HG03342 (cell line): Measurements from ENCODE around the gene SPHK2.
A peak's percentile ranks its signal among the peaks of the same experiment; 100 is the strongest.

ENCODE experiments used
- ATAC-seq: cut with Tn5 transposase; IDR thresholded peaks from one replicate; pipeline ENCODE4 v1.9.1; 2021; ENCODE audit warnings: mild to moderate bottlenecking, moderate library complexity; ENCODE audit not compliant: unreplicated experiment

The SPHK2 gene

GRCh38 chr19:48635966-48636858 lies 16.9 kb downstream of the SPHK2 start:
- ATAC-seq = no peak

GRCh38 chr19:48636859-48637448 lies 17.6 kb downstream of the SPHK2 start, which contains the start of gene DBP:
TSS of gene DBP (minus strand) at chr19:48637379. CDS start at chr19:48636994, 385 bp downstream.
- no peak for ATAC-seq

- ATAC-seq = peak; percentile 54
These were observed 18.2 kb downstream of the SPHK2 start for GRCh38 chr19:48637449-48637947.

- ATAC-seq = peak; percentile 17
These were observed 18.9 kb downstream of the SPHK2 start for GRCh38 chr19:48637948-48638830.

GRCh38 chr19:48638831-48639381 lies 19.6 kb downstream of the SPHK2 start:
- ATAC-seq = no peak

- ATAC-seq = no peak
These were observed 20.4 kb downstream of the SPHK2 start for GRCh38 chr19:48639483-48640375.

GRCh38 chr19:48641850-48642249 lies 22.5 kb downstream of the SPHK2 start:
- ATAC-seq = no peak

- no peak for ATAC-seq
These were observed 23.6 kb downstream of the SPHK2 start for GRCh38 chr19:48642862-48643261.

- ATAC-seq = no peak
These were observed 25.0 kb downstream of the SPHK2 start for GRCh38 chr19:48644355-48644754.

GRCh38 chr19:48644839-48645619 lies 25.7 kb downstream of the SPHK2 start:
- ATAC-seq = no peak

GRCh38 chr19:48645620-48646000 lies 26.3 kb downstream of the SPHK2 start:
- ATAC-seq = no peak

- peak; percentile 72 for ATAC-seq
These were observed 26.9 kb downstream of the SPHK2 start, which contains the start of gene CA11 for GRCh38 chr19:48646001-48646721. TSS of gene CA11 (minus strand) at chr19:48646187. CDS start at chr19:48645632, 555 bp downstream.

GRCh38 chr19:48646722-48647216 lies 27.5 kb downstream of the SPHK2 start:
- no peak for ATAC-seq

GRCh38 chr19:48648134-48648533 lies 28.8 kb downstream of the SPHK2 start:
- ATAC-seq = no peak

- ATAC-seq = no peak
These were observed 31.8 kb downstream of the SPHK2 start for GRCh38 chr19:48650974-48651682.

GRCh38 chr19:48651683-48652048 lies 32.4 kb downstream of the SPHK2 start:
- ATAC-seq = no peak

- no peak for ATAC-seq
These were observed 35.2 kb downstream of the SPHK2 start for GRCh38 chr19:48654299-48655059.
